WTC11 (cell line): ENCODE measurements around the gene H2BW1. TPM values are rescaled to one million over a fixed set of nuclear protein-coding genes. Genes with fewer than 3 reads are reported as not detected.

Experiments
- ATAC-seq: fragments of 200-7000 bp; cut with Tn5 transposase; 2 replicates; pipeline ENCODE4 v1.10.0; 2021; ENCODE audit warnings: mild to moderate bottlenecking, moderate library complexity
- CTCF ChIA-PET: fragments of 300-600 bp; sonication (Branson Sonifier 250); formaldehyde crosslinking; loops from one replicate; lab custom pipeline; 2021; ENCODE audit warnings: antibody characterized with exemption; lab: Charles Lee
- POLR2A ChIA-PET: fragments of 350-600 bp; sonication (Branson Sonifier 250); formaldehyde crosslinking; loops from one replicate; lab custom pipeline; 2021; ENCODE audit warnings: antibody characterized with exemption; lab: Charles Lee
- DNase-seq: peaks from one replicate; pipeline ENCODE4 v3.0.0; 2021; ENCODE audit warnings: low spot score
- H3K27ac Mint-ChIP-seq: 2 replicates; pipeline ENCODE4 v1.8.0; 2021; ENCODE audit warnings: mixed read lengths
- H3K27me3 Mint-ChIP-seq: 2 replicates; pipeline ENCODE4 v1.8.0; 2021; ENCODE audit warnings: low read depth, mild to moderate bottlenecking, moderate library complexity, mixed read lengths
- H3K36me3 Mint-ChIP-seq: 2 replicates; pipeline ENCODE4 v1.8.0; 2021; ENCODE audit warnings: mixed read lengths
- H3K4me1 Mint-ChIP-seq: 2 replicates; pipeline ENCODE4 v1.8.0; 2022; ENCODE audit warnings: mixed read lengths
- H3K4me3 Mint-ChIP-seq: 2 replicates; pipeline ENCODE4 v1.8.0; 2021; ENCODE audit warnings: mild to moderate bottlenecking, moderate library complexity, mixed read lengths
- H3K9me3 Mint-ChIP-seq: 2 replicates; pipeline ENCODE4 v1.8.0; 2021; ENCODE audit warnings: mixed read lengths
- ETV6 ChIP-seq: sonication (generic); formaldehyde crosslinking; IDR thresholded peaks from 2 replicates; pipeline ENCODE4 v1.8.1; 2022; ENCODE audit warnings: mild to moderate bottlenecking, missing genetic modification reagents
- GTF2I ChIP-seq: fragments of 250-450 bp; sonication (Bioruptor Pico); conservative IDR thresholded peaks from 2 replicates; pipeline ENCODE4 v1.4.0; 2021; ENCODE audit warnings: mild to moderate bottlenecking
- MXD4 ChIP-seq: fragments of 250-450 bp; sonication (Bioruptor Pico); IDR thresholded peaks from 2 replicates; pipeline ENCODE4 v1.8.0; 2021; ENCODE audit warnings: mild to moderate bottlenecking, moderate library complexity, borderline replicate concordance
- MYBL2 ChIP-seq: sonication (generic); formaldehyde crosslinking; IDR thresholded peaks from 2 replicates; pipeline ENCODE4 v1.8.1; 2023; ENCODE audit warnings: mild to moderate bottlenecking, moderate library complexity, missing genetic modification reagents
- NFATC4 ChIP-seq: fragments of 250-450 bp; sonication (Bioruptor Pico); IDR thresholded peaks from 2 replicates; pipeline ENCODE4 v1.9.0; 2021; ENCODE audit warnings: mild to moderate bottlenecking
- NFYB ChIP-seq: sonication (generic); formaldehyde crosslinking; conservative IDR thresholded peaks from 2 replicates; pipeline ENCODE4 v1.8.0; 2022; ENCODE audit warnings: low read depth, missing genetic modification reagents
- NR1H2 ChIP-seq: sonication (generic); formaldehyde crosslinking; IDR thresholded peaks from 2 replicates; pipeline ENCODE4 v1.9.0; 2021; ENCODE audit warnings: mild to moderate bottlenecking, moderate library complexity, missing genetic modification reagents
- SOX15 ChIP-seq: fragments of 250-450 bp; sonication (Bioruptor Pico); IDR thresholded peaks from 2 replicates; pipeline ENCODE4 v1.9.0; 2021; ENCODE audit warnings: mild to moderate bottlenecking
- TCF7 ChIP-seq: sonication (generic); formaldehyde crosslinking; IDR thresholded peaks from 2 replicates; pipeline ENCODE4 v1.8.0; 2022; ENCODE audit warnings: mild to moderate bottlenecking, low read depth, missing genetic modification reagents, moderate library complexity
- TEAD1 ChIP-seq: sonication (generic); formaldehyde crosslinking; IDR thresholded peaks from 2 replicates; pipeline ENCODE4 v1.8.0; 2022; ENCODE audit warnings: mild to moderate bottlenecking, missing genetic modification reagents
- ZNF138 ChIP-seq: sonication (generic); formaldehyde crosslinking; conservative IDR thresholded peaks from 2 replicates; pipeline ENCODE4 v1.8.1; 2022; ENCODE audit warnings: mild to moderate bottlenecking, moderate library complexity, missing genetic modification reagents
- total RNA-seq: library from RNA; stranded (reverse); gene quantifications from 3 replicates; pipeline ENCODE4 v1.2.3, GENCODE V29; 2021
- TF ChIP-seq, protein P1 (sequence below): sonication (generic); formaldehyde crosslinking; IDR thresholded peaks from 2 replicates; pipeline ENCODE4 v1.8.0; 2023; ENCODE audit warnings: mild to moderate bottlenecking, missing genetic modification reagents
- TF ChIP-seq, protein P2 (sequence below): sonication (generic); formaldehyde crosslinking; IDR thresholded peaks from 2 replicates; pipeline ENCODE4 v1.8.1; 2023; ENCODE audit warnings: mild to moderate bottlenecking, moderate library complexity, missing genetic modification reagents
- TF ChIP-seq, protein P3 (sequence below): fragments of 250-450 bp; sonication (Bioruptor Pico); IDR thresholded peaks from 2 replicates; pipeline ENCODE4 v1.9.0; 2021; ENCODE audit warnings: mild to moderate bottlenecking
- TF ChIP-seq, protein P4 (sequence below): sonication (generic); formaldehyde crosslinking; IDR thresholded peaks from 2 replicates; pipeline ENCODE4 v1.8.0; 2022; ENCODE audit warnings: missing genetic modification reagents
- TF ChIP-seq, protein P5 (sequence below): sonication (generic); formaldehyde crosslinking; IDR thresholded peaks from 2 replicates; pipeline ENCODE4 v1.8.1; 2023; ENCODE audit warnings: mild to moderate bottlenecking, missing genetic modification reagents
- TF ChIP-seq, protein P6 (sequence below): sonication (generic); formaldehyde crosslinking; IDR thresholded peaks from 2 replicates; pipeline ENCODE4 v1.8.0; 2022; ENCODE audit warnings: mild to moderate bottlenecking, missing genetic modification reagents
- TF ChIP-seq, protein P7 (sequence below): sonication (generic); formaldehyde crosslinking; IDR thresholded peaks from 2 replicates; pipeline ENCODE4 v1.8.1; 2022; ENCODE audit warnings: mild to moderate bottlenecking, moderate library complexity, missing genetic modification reagents
- TF ChIP-seq, protein P8 (sequence below): sonication (generic); formaldehyde crosslinking; IDR thresholded peaks from 2 replicates; pipeline ENCODE4 v1.8.0; 2022; ENCODE audit warnings: mild to moderate bottlenecking, missing genetic modification reagents

H2BW1 gene
- total RNA-seq, 1 experiment from 2014 or later = not detected

DNA sequence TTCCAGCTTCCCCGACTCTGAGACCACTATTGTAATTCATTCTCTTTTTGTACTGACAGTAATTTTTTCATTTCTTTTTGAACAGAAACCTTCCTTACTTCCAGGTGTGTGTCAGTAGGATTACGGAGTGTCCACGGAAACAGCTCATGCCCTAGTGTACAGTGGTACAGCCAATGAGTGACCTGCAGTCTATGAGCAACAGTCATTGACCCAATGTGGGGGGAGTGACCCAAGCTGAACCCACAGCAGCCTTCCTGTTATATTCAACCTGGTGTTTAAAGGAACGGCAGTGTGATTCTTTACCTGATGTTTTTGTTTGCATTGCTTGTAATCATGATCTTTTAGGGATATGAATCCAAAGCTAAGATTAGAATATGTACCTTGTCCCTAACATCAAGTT is 27.5 kb upstream of the H2BW1 start (continued):
- TF ChIP-seq SOX15 (CRISPR knock-in tag) = no peak
- TF ChIP-seq NFATC4 (CRISPR knock-in tag) = no peak
- no peak for TF ChIP-seq MXD4
- TF ChIP-seq, protein P1, sequence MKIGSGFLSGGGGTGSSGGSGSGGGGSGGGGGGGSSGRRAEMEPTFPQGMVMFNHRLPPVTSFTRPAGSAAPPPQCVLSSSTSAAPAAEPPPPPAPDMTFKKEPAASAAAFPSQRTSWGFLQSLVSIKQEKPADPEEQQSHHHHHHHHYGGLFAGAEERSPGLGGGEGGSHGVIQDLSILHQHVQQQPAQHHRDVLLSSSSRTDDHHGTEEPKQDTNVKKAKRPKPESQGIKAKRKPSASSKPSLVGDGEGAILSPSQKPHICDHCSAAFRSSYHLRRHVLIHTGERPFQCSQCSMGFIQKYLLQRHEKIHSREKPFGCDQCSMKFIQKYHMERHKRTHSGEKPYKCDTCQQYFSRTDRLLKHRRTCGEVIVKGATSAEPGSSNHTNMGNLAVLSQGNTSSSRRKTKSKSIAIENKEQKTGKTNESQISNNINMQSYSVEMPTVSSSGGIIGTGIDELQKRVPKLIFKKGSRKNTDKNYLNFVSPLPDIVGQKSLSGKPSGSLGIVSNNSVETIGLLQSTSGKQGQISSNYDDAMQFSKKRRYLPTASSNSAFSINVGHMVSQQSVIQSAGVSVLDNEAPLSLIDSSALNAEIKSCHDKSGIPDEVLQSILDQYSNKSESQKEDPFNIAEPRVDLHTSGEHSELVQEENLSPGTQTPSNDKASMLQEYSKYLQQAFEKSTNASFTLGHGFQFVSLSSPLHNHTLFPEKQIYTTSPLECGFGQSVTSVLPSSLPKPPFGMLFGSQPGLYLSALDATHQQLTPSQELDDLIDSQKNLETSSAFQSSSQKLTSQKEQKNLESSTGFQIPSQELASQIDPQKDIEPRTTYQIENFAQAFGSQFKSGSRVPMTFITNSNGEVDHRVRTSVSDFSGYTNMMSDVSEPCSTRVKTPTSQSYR (CRISPR knock-in tag) = no peak
- TF ChIP-seq, protein P2, sequence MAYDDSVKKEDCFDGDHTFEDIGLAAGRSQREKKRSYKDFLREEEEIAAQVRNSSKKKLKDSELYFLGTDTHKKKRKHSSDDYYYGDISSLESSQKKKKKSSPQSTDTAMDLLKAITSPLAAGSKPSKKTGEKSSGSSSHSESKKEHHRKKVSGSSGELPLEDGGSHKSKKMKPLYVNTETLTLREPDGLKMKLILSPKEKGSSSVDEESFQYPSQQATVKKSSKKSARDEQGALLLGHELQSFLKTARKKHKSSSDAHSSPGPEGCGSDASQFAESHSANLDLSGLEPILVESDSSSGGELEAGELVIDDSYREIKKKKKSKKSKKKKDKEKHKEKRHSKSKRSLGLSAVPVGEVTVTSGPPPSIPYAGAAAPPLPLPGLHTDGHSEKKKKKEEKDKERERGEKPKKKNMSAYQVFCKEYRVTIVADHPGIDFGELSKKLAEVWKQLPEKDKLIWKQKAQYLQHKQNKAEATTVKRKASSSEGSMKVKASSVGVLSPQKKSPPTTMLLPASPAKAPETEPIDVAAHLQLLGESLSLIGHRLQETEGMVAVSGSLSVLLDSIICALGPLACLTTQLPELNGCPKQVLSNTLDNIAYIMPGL (CRISPR knock-in tag) = no peak
- TF ChIP-seq NFYB (CRISPR knock-in tag) = no peak
- TF ChIP-seq GTF2I = no peak
- no peak for TF ChIP-seq ZNF138 (CRISPR knock-in tag)
- TF ChIP-seq, protein P3, sequence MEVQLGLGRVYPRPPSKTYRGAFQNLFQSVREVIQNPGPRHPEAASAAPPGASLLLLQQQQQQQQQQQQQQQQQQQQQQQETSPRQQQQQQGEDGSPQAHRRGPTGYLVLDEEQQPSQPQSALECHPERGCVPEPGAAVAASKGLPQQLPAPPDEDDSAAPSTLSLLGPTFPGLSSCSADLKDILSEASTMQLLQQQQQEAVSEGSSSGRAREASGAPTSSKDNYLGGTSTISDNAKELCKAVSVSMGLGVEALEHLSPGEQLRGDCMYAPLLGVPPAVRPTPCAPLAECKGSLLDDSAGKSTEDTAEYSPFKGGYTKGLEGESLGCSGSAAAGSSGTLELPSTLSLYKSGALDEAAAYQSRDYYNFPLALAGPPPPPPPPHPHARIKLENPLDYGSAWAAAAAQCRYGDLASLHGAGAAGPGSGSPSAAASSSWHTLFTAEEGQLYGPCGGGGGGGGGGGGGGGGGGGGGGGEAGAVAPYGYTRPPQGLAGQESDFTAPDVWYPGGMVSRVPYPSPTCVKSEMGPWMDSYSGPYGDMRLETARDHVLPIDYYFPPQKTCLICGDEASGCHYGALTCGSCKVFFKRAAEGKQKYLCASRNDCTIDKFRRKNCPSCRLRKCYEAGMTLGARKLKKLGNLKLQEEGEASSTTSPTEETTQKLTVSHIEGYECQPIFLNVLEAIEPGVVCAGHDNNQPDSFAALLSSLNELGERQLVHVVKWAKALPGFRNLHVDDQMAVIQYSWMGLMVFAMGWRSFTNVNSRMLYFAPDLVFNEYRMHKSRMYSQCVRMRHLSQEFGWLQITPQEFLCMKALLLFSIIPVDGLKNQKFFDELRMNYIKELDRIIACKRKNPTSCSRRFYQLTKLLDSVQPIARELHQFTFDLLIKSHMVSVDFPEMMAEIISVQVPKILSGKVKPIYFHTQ = no peak

DNA sequence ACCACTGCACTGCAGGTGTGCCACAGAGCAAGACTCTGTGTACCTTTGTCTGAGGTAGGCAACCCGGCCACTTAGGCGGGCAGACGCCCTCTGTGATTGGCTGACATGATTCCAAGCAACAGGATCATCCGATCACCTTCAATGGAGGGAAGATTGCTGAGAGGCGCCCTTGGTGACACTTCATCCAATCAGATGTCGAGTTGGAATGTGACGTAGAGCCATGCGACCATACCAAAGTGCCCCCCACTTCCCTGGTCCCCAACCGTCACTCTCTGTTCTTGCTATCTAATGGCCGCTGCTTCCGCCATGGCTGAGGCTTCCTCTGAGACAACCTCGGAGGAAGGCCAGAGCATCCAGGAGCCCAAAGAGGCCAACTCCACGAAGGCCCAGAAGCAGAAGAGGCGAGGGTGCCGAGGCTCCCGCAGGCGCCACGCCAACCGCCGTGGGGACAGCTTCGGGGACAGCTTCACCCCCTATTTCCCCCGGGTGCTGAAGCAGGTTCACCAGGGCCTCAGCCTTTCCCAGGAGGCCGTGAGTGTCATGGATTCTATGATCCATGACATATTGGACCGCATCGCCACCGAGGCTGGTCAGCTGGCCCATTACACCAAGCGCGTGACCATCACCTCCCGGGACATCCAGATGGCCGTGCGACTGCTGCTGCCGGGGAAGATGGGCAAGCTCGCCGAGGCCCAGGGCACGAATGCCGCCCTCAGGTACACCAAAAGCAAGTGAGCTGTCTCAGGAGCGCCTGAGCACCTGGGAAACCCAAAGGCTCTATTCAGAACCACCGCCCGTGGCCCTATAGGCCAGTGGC is 26.4 kb upstream of the H2BW1 start, which contains the start of gene H2BW2:
Gene H2BW2, plus strand, starts transcription at position 268 of the 817 bp plus-strand sequence. Its CDS starts 39 bp downstream, at position 307.
- ATAC-seq (no peak), DNase-seq (no peak)
- Mint-ChIP-seq H3K4me1 (peaks cover 9% of the 10 kb centered on the region), H3K4me3 (no peak within 1 kb of the TSS), H3K27me3 (peaks cover 3% of the 10 kb centered on the region), H3K36me3 (no peaks in the 10 kb centered on the region), H3K9me3 (0 out of 2 replicates have a peak, but pooled peaks cover 3% of the 10 kb centered on the region), H3K27ac (no peak within 1 kb of the TSS)
- ChIA-PET CTCF (no interaction called here), POLR2A (interaction anchor here (0.6 kb wide), 1 partner anchor 78 kb away, joined by 3 read pairs; no protein-coding TSS in a partner anchor)
- TF ChIP-seq, protein P4, sequence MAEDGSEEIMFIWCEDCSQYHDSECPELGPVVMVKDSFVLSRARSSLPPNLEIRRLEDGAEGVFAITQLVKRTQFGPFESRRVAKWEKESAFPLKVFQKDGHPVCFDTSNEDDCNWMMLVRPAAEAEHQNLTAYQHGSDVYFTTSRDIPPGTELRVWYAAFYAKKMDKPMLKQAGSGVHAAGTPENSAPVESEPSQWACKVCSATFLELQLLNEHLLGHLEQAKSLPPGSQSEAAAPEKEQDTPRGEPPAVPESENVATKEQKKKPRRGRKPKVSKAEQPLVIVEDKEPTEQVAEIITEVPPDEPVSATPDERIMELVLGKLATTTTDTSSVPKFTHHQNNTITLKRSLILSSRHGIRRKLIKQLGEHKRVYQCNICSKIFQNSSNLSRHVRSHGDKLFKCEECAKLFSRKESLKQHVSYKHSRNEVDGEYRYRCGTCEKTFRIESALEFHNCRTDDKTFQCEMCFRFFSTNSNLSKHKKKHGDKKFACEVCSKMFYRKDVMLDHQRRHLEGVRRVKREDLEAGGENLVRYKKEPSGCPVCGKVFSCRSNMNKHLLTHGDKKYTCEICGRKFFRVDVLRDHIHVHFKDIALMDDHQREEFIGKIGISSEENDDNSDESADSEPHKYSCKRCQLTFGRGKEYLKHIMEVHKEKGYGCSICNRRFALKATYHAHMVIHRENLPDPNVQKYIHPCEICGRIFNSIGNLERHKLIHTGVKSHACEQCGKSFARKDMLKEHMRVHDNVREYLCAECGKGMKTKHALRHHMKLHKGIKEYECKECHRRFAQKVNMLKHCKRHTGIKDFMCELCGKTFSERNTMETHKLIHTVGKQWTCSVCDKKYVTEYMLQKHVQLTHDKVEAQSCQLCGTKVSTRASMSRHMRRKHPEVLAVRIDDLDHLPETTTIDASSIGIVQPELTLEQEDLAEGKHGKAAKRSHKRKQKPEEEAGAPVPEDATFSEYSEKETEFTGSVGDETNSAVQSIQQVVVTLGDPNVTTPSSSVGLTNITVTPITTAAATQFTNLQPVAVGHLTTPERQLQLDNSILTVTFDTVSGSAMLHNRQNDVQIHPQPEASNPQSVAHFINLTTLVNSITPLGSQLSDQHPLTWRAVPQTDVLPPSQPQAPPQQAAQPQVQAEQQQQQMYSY (CRISPR knock-in tag) = no peak
- TF ChIP-seq, protein P5, sequence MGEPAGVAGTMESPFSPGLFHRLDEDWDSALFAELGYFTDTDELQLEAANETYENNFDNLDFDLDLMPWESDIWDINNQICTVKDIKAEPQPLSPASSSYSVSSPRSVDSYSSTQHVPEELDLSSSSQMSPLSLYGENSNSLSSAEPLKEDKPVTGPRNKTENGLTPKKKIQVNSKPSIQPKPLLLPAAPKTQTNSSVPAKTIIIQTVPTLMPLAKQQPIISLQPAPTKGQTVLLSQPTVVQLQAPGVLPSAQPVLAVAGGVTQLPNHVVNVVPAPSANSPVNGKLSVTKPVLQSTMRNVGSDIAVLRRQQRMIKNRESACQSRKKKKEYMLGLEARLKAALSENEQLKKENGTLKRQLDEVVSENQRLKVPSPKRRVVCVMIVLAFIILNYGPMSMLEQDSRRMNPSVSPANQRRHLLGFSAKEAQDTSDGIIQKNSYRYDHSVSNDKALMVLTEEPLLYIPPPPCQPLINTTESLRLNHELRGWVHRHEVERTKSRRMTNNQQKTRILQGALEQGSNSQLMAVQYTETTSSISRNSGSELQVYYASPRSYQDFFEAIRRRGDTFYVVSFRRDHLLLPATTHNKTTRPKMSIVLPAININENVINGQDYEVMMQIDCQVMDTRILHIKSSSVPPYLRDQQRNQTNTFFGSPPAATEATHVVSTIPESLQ (CRISPR knock-in tag) = no peak
- TF ChIP-seq NR1H2 (CRISPR knock-in tag) = no peak
- TF ChIP-seq, protein P6, sequence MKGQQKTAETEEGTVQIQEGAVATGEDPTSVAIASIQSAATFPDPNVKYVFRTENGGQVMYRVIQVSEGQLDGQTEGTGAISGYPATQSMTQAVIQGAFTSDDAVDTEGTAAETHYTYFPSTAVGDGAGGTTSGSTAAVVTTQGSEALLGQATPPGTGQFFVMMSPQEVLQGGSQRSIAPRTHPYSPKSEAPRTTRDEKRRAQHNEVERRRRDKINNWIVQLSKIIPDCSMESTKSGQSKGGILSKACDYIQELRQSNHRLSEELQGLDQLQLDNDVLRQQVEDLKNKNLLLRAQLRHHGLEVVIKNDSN (CRISPR knock-in tag) = no peak
- TF ChIP-seq, protein P7, sequence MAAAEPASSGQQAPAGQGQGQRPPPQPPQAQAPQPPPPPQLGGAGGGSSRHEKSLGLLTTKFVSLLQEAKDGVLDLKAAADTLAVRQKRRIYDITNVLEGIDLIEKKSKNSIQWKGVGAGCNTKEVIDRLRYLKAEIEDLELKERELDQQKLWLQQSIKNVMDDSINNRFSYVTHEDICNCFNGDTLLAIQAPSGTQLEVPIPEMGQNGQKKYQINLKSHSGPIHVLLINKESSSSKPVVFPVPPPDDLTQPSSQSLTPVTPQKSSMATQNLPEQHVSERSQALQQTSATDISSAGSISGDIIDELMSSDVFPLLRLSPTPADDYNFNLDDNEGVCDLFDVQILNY (CRISPR knock-in tag) = no peak
- TF ChIP-seq ETV6 (CRISPR knock-in tag) = no peak
- TF ChIP-seq, protein P8, sequence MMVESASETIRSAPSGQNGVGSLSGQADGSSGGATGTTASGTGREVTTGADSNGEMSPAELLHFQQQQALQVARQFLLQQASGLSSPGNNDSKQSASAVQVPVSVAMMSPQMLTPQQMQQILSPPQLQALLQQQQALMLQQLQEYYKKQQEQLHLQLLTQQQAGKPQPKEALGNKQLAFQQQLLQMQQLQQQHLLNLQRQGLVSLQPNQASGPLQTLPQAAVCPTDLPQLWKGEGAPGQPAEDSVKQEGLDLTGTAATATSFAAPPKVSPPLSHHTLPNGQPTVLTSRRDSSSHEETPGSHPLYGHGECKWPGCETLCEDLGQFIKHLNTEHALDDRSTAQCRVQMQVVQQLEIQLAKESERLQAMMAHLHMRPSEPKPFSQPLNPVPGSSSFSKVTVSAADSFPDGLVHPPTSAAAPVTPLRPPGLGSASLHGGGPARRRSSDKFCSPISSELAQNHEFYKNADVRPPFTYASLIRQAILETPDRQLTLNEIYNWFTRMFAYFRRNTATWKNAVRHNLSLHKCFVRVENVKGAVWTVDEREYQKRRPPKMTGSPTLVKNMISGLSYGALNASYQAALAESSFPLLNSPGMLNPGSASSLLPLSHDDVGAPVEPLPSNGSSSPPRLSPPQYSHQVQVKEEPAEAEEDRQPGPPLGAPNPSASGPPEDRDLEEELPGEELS (CRISPR knock-in tag) = no peak
- no peak for TF ChIP-seq GTF2I
- no peak for TF ChIP-seq MYBL2 (CRISPR knock-in tag)
- TF ChIP-seq TEAD1 (CRISPR knock-in tag) = no peak
- no peak for TF ChIP-seq TCF7 (CRISPR knock-in tag)
